ENCODE results near the gene ADGB. TPM values are rescaled to one million over a fixed set of nuclear protein-coding genes. Genes with fewer than 3 reads are reported as not detected.

The ADGB gene
- polyA plus RNA-seq, 2 of the 4 experiments (the other 2 are of a cell fraction) = not detected

DNA sequence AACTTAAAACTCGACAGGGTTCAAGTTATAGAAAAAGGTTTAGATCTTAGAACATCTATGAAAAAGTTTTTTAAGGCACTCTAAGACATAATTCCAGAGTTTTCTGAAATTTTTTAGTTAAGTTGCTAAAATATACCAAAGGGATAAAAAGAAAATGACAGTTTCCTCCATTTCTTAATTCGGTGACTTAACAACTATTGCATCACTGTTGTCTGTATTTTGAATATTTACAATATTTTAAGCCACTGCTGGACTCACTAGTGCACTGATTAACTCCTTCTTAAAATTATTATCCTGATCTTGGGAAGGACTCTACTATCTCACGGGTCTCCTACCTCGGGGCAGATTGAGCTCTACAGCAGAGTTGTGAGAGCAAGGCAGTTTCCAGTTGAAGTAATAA lies 91.0 kb downstream of the ADGB start:
- no peak for TF ChIP-seq HOXA7 (CRISPR knock-in tag; IDR thresholded peaks at IDR 0.05)
- TF ChIP-seq, protein P1, sequence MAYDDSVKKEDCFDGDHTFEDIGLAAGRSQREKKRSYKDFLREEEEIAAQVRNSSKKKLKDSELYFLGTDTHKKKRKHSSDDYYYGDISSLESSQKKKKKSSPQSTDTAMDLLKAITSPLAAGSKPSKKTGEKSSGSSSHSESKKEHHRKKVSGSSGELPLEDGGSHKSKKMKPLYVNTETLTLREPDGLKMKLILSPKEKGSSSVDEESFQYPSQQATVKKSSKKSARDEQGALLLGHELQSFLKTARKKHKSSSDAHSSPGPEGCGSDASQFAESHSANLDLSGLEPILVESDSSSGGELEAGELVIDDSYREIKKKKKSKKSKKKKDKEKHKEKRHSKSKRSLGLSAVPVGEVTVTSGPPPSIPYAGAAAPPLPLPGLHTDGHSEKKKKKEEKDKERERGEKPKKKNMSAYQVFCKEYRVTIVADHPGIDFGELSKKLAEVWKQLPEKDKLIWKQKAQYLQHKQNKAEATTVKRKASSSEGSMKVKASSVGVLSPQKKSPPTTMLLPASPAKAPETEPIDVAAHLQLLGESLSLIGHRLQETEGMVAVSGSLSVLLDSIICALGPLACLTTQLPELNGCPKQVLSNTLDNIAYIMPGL (CRISPR knock-in tag; IDR thresholded peaks at IDR 0.05; ENCODE audit: borderline replicate concordance) = no peak
- TF ChIP-seq JUN (IDR thresholded peaks at IDR 0.05) = no peak
- no peak for TF ChIP-seq CHD4 (IDR thresholded peaks at IDR 0.05; ENCODE audit: borderline replicate concordance)
- TF ChIP-seq SREBF2 (IDR thresholded peaks at IDR 0.05) = no peak
- no peak for TF ChIP-seq ZSCAN20 (CRISPR knock-in tag; IDR thresholded peaks at IDR 0.05)
- no peak for TF ChIP-seq POLR2AphosphoS2 (conservative IDR thresholded peaks at IDR 0.05; ENCODE audit: low read length)
- no peak for TF ChIP-seq ZNF302 (CRISPR knock-in tag; IDR thresholded peaks at IDR 0.05)
- TF ChIP-seq, protein P2, sequence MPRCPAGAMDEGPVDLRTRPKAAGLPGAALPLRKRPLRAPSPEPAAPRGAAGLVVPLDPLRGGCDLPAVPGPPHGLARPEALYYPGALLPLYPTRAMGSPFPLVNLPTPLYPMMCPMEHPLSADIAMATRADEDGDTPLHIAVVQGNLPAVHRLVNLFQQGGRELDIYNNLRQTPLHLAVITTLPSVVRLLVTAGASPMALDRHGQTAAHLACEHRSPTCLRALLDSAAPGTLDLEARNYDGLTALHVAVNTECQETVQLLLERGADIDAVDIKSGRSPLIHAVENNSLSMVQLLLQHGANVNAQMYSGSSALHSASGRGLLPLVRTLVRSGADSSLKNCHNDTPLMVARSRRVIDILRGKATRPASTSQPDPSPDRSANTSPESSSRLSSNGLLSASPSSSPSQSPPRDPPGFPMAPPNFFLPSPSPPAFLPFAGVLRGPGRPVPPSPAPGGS (IDR thresholded peaks at IDR 0.05) = no peak
- TF ChIP-seq EP300 (IDR thresholded peaks at IDR 0.05) = no peak
- no peak for TF ChIP-seq JUNB (IDR thresholded peaks at IDR 0.05)
- TF ChIP-seq POLR2A (IDR thresholded peaks at IDR 0.05; ENCODE audit: low read length) = no peak
- no peak for TF ChIP-seq CBX8 (IDR thresholded peaks at IDR 0.05)
- TF ChIP-seq RAD21 (conservative IDR thresholded peaks at IDR 0.05 in 1 of 2, IDR thresholded peaks at IDR 0.05 in 1 of 2) = no peak
- TF ChIP-seq, protein P3, sequence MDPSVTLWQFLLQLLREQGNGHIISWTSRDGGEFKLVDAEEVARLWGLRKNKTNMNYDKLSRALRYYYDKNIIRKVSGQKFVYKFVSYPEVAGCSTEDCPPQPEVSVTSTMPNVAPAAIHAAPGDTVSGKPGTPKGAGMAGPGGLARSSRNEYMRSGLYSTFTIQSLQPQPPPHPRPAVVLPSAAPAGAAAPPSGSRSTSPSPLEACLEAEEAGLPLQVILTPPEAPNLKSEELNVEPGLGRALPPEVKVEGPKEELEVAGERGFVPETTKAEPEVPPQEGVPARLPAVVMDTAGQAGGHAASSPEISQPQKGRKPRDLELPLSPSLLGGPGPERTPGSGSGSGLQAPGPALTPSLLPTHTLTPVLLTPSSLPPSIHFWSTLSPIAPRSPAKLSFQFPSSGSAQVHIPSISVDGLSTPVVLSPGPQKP (IDR thresholded peaks at IDR 0.05; ENCODE audit: low read depth, low read length) = no peak
- TF ChIP-seq PHF8 (IDR thresholded peaks at IDR 0.05; ENCODE audit: borderline replicate concordance, low read depth) = no peak
- no peak for TF ChIP-seq MYC (IDR thresholded peaks at IDR 0.05; ENCODE audit: borderline replicate concordance, low read length)
- TF ChIP-seq CHD2 (IDR thresholded peaks at IDR 0.05; ENCODE audit: low read length, partially characterized antibody) = no peak
- Histone ChIP-seq H3K4me2 (no peak overlapping the region), H3K4me3 (no peak overlapping the region), H3K4me1 (no peaks in the 10 kb centered on the region), H3K9me3 (no peaks in the 10 kb centered on the region), H3K27ac (no peak overlapping the region)
- ATAC-seq (no peak), DNase-seq (ENCODE audit: low read depth in 1 of 2, low spot score in 1 of 2) (no peak), FAIRE-seq (no peak)
- POLR2A ChIA-PET = no interaction called here
- CTCF ChIA-PET = no interaction called here
- WGBS (ENCODE audit: missing lambda C conversion rate) = 13% methylated on average over 4 of the region's 4 CpGs

DNA sequence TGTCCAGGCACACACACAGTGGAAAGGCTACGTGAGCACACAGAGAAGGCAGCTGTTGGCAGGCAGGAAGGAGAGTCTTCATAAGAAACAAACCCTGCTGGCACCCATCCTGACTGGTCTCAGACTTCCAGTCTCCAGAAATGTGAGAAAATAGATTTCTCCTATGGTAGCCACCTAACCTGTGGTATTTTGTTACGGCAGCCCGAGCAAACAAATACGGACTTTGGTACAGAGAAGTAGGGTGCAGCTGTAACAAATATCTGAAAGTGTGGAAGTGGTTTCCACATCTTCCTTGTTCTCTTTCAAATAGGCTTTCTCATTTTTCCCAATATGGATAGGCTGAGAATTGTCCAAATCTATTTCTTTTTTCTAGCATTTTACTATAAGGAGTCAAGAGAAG lies 94.6 kb downstream of the ADGB start:
- CTCF ChIA-PET = no interaction called here
- ATAC-seq = no peak
- WGBS (ENCODE audit: missing lambda C conversion rate) = 43% methylated on average over 4 of the region's 4 CpGs

More for the DNA sequence above, 94.6 kb downstream of the ADGB start:
- POLR2A ChIA-PET = no interaction called here
- DNase-seq (ENCODE audit: low read depth in 1 of 2, low spot score in 1 of 2) = no peak
- no peaks in the 10 kb centered on the region for H3K4me1 ChIP-seq
- no peak for TF ChIP-seq EP300 (IDR thresholded peaks at IDR 0.05)
- TF ChIP-seq NPAS2 (CRISPR knock-in tag; IDR thresholded peaks at IDR 0.05; ENCODE audit: borderline replicate concordance) = no peak
- no peak for TF ChIP-seq HDAC2 (IDR thresholded peaks at IDR 0.05)
- TF ChIP-seq GATA3 (IDR thresholded peaks at IDR 0.05; ENCODE audit: borderline replicate concordance) = no peak
- no peak for TF ChIP-seq JUNB (IDR thresholded peaks at IDR 0.05)
- TF ChIP-seq EHMT2 (IDR thresholded peaks at IDR 0.05; ENCODE audit: low read depth) = no peak
- TF ChIP-seq ZSCAN20 (CRISPR knock-in tag; IDR thresholded peaks at IDR 0.05) = no peak
- TF ChIP-seq RNF2 (IDR thresholded peaks at IDR 0.05; ENCODE audit: borderline replicate concordance, low read depth) = no peak
- TF ChIP-seq, protein P4, sequence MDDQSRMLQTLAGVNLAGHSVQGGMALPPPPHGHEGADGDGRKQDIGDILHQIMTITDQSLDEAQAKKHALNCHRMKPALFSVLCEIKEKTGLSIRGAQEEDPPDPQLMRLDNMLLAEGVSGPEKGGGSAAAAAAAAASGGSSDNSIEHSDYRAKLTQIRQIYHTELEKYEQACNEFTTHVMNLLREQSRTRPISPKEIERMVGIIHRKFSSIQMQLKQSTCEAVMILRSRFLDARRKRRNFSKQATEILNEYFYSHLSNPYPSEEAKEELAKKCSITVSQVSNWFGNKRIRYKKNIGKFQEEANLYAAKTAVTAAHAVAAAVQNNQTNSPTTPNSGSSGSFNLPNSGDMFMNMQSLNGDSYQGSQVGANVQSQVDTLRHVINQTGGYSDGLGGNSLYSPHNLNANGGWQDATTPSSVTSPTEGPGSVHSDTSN (IDR thresholded peaks at IDR 0.05) = no peak
- no peak for TF ChIP-seq EHF (CRISPR knock-in tag; IDR thresholded peaks at IDR 0.05)
- no peak for TF ChIP-seq HOXA7 (CRISPR knock-in tag; IDR thresholded peaks at IDR 0.05)
- no peak for TF ChIP-seq KDM1A (IDR thresholded peaks at IDR 0.05; ENCODE audit: low read depth)
- TF ChIP-seq, protein P3 (IDR thresholded peaks at IDR 0.05; ENCODE audit: low read depth, low read length) = no peak
- no peak for TF ChIP-seq RCOR1 (IDR thresholded peaks at IDR 0.05; ENCODE audit: low read depth, low read length)
- no peak for TF ChIP-seq BHLHE40 (IDR thresholded peaks at IDR 0.05; ENCODE audit: low read depth, low read length)
- no peak for TF ChIP-seq NR3C1 (IDR thresholded peaks at IDR 0.05)
- no peak for TF ChIP-seq RFX5 (IDR thresholded peaks at IDR 0.05)
- H3K4me2 ChIP-seq = no peak overlapping the region
- no peak overlapping the region for H3K4me3 ChIP-seq
- FAIRE-seq = no peak
- no peak overlapping the region for H3K27ac ChIP-seq
- no peaks in the 10 kb centered on the region for H3K9me3 ChIP-seq

Data from A549 (cell line).